Calu3 (cell line): ENCODE results near the gene TBC1D24. TPM values are rescaled to one million over a fixed set of nuclear protein-coding genes. Genes with fewer than 3 reads are reported as not detected.

Source experiments
- BruUV-seq: library from RNA; stranded (reverse); fragments of 400-500 nt; replicated peaks from 2 replicates; lab custom pipeline; 2021; lab: Mats Ljungman, UMichigan
- CTCF ChIA-PET: fragments of 300-600 bp; sonication (Branson Sonifier 250); formaldehyde crosslinking; loops from one replicate; lab custom pipeline; 2022; ENCODE audit warnings: antibody characterized with exemption; lab: Charles Lee
- DNase-seq: peaks from one replicate; pipeline ENCODE4 v3.0.0; 2022
- H3K27ac Mint-ChIP-seq: one replicate; pipeline ENCODE4 v1.8.0; 2022; ENCODE audit warnings: mixed read lengths; ENCODE audit not compliant: unreplicated experiment
- H3K27me3 Mint-ChIP-seq: one replicate; pipeline ENCODE4 v1.8.0; 2022; ENCODE audit warnings: mixed read lengths; ENCODE audit not compliant: unreplicated experiment
- H3K36me3 Mint-ChIP-seq: one replicate; pipeline ENCODE4 v1.8.0; 2022; ENCODE audit warnings: mild to moderate bottlenecking, moderate library complexity, mixed read lengths; ENCODE audit not compliant: insufficient read depth, unreplicated experiment
- H3K4me1 Mint-ChIP-seq: one replicate; pipeline ENCODE4 v1.8.0; 2022; ENCODE audit warnings: mild to moderate bottlenecking, low read depth, mixed read lengths; ENCODE audit not compliant: unreplicated experiment
- H3K4me3 Mint-ChIP-seq: one replicate; pipeline ENCODE4 v1.8.0; 2022; ENCODE audit warnings: mild to moderate bottlenecking, low read depth, moderate library complexity, mixed read lengths; ENCODE audit not compliant: unreplicated experiment
- H3K9me3 Mint-ChIP-seq: one replicate; pipeline ENCODE4 v1.8.0; 2022; ENCODE audit warnings: low read depth, mixed read lengths; ENCODE audit not compliant: unreplicated experiment
- intact Hi-C: fragments of 100-400 bp; cut with micrococcal nuclease; formaldehyde crosslinking; loops from one replicate; pipeline ENCODE4 v1.10.0; 2022; ENCODE audit not compliant: unreplicated experiment
- total RNA-seq: library from RNA; stranded (reverse); gene quantifications from 2 replicates; pipeline ENCODE4 v1.2.3, GENCODE V29; 2022
- TF ChIP-seq, protein P1 (sequence below): fragments of 200-600 bp; IDR thresholded peaks from one replicate; pipeline ENCODE4 v1.8.0; 2022; ENCODE audit warnings: antibody characterized with exemption; ENCODE audit not compliant: unreplicated experiment

TBC1D24 gene
- total RNA-seq, 1 experiment from 2014 or later: 33.3 TPM

- CTCF ChIA-PET: interaction anchor here (0.6 kb wide), 1 partner anchor 1478 kb away, joined by 3 read pairs; no protein-coding TSS in a partner anchor
- peaks cover 50% of the 10 kb centered on the region for H3K36me3 Mint-ChIP-seq
- H3K9me3 Mint-ChIP-seq: no peaks in the 10 kb centered on the region
- peaks cover 7% of the 10 kb centered on the region for H3K27me3 Mint-ChIP-seq
- TF ChIP-seq, protein P1, sequence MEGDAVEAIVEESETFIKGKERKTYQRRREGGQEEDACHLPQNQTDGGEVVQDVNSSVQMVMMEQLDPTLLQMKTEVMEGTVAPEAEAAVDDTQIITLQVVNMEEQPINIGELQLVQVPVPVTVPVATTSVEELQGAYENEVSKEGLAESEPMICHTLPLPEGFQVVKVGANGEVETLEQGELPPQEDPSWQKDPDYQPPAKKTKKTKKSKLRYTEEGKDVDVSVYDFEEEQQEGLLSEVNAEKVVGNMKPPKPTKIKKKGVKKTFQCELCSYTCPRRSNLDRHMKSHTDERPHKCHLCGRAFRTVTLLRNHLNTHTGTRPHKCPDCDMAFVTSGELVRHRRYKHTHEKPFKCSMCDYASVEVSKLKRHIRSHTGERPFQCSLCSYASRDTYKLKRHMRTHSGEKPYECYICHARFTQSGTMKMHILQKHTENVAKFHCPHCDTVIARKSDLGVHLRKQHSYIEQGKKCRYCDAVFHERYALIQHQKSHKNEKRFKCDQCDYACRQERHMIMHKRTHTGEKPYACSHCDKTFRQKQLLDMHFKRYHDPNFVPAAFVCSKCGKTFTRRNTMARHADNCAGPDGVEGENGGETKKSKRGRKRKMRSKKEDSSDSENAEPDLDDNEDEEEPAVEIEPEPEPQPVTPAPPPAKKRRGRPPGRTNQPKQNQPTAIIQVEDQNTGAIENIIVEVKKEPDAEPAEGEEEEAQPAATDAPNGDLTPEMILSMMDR: no peak
- no TSS peak for BruUV-seq
- intact Hi-C loops: no loop called here
- H3K27ac Mint-ChIP-seq: no peak overlapping the region
- H3K4me1 Mint-ChIP-seq: peaks cover 6% of the 10 kb centered on the region
- H3K4me3 Mint-ChIP-seq: no peak overlapping the region
- DNase-seq: no peak
Measured at GRCh38 chr16:2464333-2464732, 10.6 kb upstream of the TBC1D24 start.

GRCh38 chr16:2465653-2466415 is 9.1 kb upstream of the TBC1D24 start:
- TF ChIP-seq, protein P1: no peak
- Mint-ChIP-seq H3K9me3 (no peaks in the 10 kb centered on the region), H3K27me3 (peaks cover 22% of the 10 kb centered on the region), H3K4me3 (no peak overlapping the region), H3K36me3 (peaks cover 35% of the 10 kb centered on the region), H3K27ac (no peak overlapping the region), H3K4me1 (peaks cover 8% of the 10 kb centered on the region)
- CTCF ChIA-PET: no interaction called here
- no peak for DNase-seq
- no TSS peak for BruUV-seq
- intact Hi-C loops: no loop called here

GRCh38 chr16:2466667-2467527 is 8.0 kb upstream of the TBC1D24 start:
- Mint-ChIP-seq H3K27me3 (peaks cover 25% of the 10 kb centered on the region), H3K36me3 (peaks cover 32% of the 10 kb centered on the region), H3K9me3 (no peaks in the 10 kb centered on the region), H3K27ac (no peak overlapping the region), H3K4me1 (peaks cover 8% of the 10 kb centered on the region), H3K4me3 (peak overlapping the region; percentile 74)
- no peak for DNase-seq
- intact Hi-C loops: no loop called here
- CTCF ChIA-PET: no interaction called here
- TF ChIP-seq, protein P1: no peak
- no TSS peak for BruUV-seq

- peak; percentile 64 for DNase-seq
- H3K27me3 Mint-ChIP-seq: peaks cover 33% of the 10 kb centered on the region
Measured at GRCh38 chr16:2467528-2468232, 7.2 kb upstream of the TBC1D24 start.

More at GRCh38 chr16:2467528-2468232, 7.2 kb upstream of the TBC1D24 start:
- BruUV-seq: no TSS peak
- Mint-ChIP-seq H3K4me3 (peak overlapping the region; percentile 74), H3K4me1 (peaks cover 8% of the 10 kb centered on the region), H3K9me3 (no peaks in the 10 kb centered on the region), H3K36me3 (peaks cover 32% of the 10 kb centered on the region), H3K27ac (no peak overlapping the region)
- CTCF ChIA-PET: interaction anchor here (0.6 to 1.0 kb wide), 3 partner anchors 8 to 219 kb away, joined by 3 to 6 read pairs (median 4); partner anchors contain the start of gene TEDC2
- intact Hi-C loops: no loop called here
- TF ChIP-seq, protein P1: no peak
